HG02973 (cell line): ENCODE measurements around the gene SP1.
"Not testable (repeated sequence)": the region's sequence is repeated elsewhere in the genome, so short reads cannot be mapped to it uniquely, and the experiment has no call there.

Experiments used
- ATAC-seq: cut with Tn5 transposase; IDR thresholded peaks from one replicate; pipeline ENCODE4 v1.9.1; 2021; ENCODE audit warnings: moderate library complexity; ENCODE audit not compliant: unreplicated experiment

The SP1 gene

GRCh38 chr12:53410951-53411350 is 31.0 kb downstream of the SP1 start:
- ATAC-seq, result no peak

- ATAC-seq, result no peak
These were observed 33.7 kb downstream of the SP1 start for GRCh38 chr12:53413485-53414204.

GRCh38 chr12:53414756-53415417 is 34.9 kb downstream of the SP1 start:
- ATAC-seq, result no peak

DNA sequence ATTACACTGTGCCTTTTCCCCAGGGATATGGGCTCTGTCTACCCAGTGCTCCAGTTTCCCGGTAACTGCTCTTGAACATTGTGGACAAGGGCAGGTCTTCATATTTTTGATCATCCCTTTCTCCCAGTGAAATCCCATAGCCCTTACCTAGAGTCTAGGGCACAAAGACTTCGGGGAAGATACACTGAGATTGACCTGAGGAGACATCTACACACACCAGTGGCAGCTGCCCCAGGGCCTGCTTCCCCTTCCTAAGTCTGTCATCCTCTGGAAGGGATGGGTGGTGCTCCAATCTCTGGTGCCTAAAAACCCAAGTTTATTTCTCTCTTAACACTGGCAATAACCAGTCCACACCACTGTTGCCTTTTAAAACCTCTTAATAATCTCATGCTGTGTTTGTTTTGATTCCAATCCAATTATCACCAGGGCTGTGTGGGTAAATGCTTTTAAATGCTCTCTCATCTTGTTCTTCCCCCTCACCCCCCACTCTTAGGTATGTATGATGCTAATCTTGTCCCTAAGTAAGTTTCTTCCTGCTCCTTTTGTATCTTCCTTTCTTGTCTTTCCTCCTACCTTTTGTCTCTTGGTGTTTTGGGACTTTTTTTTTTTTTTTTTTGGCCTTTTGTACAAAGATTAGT is 35.9 kb downstream of the SP1 start:
- not testable (repeated sequence) for ATAC-seq

DNA sequence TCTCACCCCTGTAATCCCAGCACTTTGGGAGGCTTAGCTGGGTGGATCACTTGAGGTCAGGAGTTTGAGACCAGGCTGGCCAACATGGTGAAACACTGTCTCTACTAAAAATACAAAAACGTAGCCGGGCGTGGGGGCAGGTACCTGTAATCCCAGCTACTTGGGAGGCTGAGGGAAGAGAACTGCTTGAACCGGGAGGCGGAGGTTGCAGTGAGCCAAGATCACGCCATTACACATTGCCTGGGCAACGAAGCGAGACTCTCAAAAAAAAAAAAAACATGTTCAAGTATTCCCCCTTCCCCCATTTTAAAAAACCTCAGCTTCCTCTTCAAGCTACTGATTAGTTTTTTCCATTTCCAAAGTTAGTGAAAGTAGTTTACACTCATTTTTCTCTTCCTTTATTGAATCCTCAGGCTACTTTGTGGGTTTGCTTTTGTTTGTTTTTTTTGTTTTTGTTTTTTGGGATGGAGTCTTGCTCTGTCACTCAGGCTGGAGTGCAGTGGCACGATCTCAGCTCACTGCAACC is 37.4 kb downstream of the SP1 start:
- ATAC-seq, result not testable (repeated sequence)

DNA sequence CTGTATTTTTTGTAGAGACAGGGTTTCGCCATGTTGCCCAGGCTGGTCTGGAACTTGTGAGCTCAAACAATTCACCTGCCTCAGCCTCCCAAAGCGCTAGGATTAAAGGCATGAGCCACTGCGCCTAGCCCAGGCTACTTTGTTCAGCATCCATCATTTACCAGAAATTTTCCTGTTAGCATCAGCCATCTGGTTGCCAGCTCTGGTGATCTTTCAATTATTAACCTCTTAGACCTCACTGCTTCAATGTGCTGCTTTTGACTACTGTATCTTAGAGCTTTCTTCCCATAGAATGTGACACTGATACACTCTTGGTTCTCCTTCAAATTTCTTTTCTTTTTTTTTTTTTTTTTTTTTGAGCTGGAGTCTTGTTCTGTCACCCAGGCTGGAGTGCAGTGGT is 38.2 kb downstream of the SP1 start:
- no peak for ATAC-seq

DNA sequence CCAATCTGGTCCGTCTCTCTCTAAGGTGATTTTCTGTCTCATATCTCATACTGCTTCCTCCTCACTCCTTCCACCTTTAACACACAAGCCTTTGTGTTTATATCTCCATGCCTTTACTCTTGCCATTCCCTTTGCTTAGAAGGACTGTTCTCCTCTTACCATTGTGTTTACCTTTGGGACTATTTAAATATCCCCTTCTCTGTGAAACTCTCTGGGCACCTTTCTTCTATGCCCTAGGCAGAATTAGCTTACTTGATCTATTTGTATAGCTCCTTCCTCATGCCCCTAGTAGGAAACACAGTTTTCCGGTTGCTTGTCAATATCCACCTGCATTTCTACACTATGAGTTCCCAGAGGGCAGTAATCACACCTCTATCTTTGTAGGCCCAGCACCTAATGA is 39.8 kb downstream of the SP1 start:
- no peak for ATAC-seq

- ATAC-seq, result not testable (repeated sequence)
These were observed 42.3 kb downstream of the SP1 start for GRCh38 chr12:53422247-53422646.

- ATAC-seq, result no peak
These were observed 43.6 kb downstream of the SP1 start, which contains the start of gene AMHR2 for GRCh38 chr12:53423597-53423996. AMHR2 (plus strand) TSS chr12:53423855; CDS start chr12:53423935, 80 bp downstream.

- no peak for ATAC-seq
These were observed 44.9 kb downstream of the SP1 start for GRCh38 chr12:53424626-53425514.

DNA sequence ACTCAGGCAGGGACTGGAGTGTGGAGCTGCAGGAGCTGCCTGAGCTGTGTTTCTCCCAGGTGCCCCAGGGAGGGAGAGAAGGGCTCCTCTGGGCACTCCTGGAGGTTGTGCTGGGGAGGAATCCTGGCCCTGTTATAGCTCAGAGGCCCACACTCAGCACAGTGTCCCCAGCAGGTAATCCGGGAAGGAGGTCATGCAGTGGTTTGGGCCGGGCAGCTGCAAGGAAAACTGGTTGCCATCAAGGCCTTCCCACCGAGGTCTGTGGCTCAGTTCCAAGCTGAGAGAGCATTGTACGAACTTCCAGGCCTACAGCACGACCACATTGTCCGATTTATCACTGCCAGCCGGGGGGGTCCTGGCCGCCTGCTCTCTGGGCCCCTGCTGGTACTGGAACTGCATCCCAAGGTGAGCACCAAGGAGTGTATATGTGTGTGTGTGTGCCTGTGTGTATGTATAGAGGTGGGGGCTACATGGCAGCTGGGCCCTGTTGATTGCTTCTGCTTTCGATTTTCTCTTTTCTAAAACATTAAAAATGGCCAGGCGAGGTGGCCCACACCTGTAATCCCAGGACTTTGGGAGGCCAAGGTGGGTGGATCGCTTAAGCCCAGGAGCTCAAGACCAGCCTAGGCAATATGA is 45.7 kb downstream of the SP1 start:
- no peak for ATAC-seq

GRCh38 chr12:53427905-53428594 is 48.1 kb downstream of the SP1 start:
- no peak for ATAC-seq

GRCh38 chr12:53428741-53429140 is 48.8 kb downstream of the SP1 start:
- ATAC-seq, result no peak

- ATAC-seq, result no peak
These were observed 50.1 kb downstream of the SP1 start for GRCh38 chr12:53430116-53430515.

DNA sequence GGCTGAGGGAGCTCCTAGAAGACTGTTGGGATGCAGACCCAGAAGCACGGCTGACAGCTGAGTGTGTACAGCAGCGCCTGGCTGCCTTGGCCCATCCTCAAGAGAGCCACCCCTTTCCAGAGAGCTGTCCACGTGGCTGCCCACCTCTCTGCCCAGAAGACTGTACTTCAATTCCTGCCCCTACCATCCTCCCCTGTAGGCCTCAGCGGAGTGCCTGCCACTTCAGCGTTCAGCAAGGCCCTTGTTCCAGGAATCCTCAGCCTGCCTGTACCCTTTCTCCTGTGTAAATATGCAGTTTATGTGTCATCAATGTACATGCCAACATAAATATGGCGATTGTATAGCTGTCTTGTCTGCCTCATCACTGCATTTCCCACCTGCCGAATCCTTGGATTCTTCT is 51.2 kb downstream of the SP1 start:
- no peak for ATAC-seq

DNA sequence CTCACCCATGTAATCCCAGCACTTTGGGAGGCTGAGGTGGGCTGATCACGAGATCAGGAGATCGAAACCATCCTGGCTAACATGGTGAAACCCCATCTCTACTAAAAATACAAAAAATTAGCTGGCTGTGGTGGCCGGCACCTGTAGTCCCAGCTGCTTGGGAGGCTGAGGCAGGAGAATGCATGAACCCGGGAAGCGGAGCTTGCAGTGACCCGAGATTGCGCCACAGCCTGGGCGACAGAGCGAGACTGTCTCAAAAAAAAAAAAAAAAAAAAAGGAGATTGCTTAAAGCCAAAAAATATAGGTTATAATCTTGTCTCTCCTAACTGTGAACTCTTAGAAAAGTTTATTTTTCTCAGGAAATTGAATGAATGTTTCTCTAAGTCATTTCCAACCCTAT is 55.4 kb downstream of the SP1 start:
- not testable (repeated sequence) for ATAC-seq

GRCh38 chr12:53439582-53439981 is 59.6 kb downstream of the SP1 start:
- ATAC-seq, result not testable (repeated sequence)

DNA sequence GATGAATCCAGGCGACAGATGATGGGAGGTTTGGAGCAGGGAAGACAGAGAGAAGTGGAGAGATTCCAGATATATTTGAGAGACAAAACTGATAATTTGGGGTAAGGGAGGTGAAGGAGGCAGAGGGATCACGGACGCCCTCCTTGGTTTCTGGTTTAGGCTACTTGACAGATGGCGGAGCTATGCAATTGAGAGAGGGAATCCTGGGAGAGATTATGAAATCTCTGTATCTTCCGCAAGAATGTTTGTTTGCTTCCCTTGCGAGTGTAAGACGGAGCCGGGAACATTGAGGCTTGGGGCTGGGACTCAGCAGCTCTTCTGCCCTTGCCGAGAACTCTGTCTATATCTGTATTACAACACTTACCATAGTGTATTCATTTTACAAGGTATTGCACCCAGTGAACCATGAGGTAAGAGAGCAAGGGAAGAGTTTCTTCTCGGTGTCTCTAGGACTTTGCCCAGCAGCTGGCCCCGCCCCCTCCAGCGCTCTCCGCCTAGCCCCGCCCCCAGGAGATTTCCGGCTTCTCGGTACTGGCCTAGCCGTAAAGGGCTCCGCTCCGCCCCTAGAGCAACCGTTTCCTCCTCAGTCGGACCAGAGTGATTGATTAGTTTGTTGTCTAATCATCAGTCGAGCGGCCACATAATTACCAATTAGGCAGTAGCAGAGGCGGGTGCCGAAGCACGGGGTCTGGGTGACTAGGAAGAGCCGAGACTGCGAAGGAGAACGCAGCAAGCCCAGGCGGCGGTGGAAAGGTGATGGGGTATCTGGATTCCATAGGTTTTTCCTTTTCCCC is 61.3 kb downstream of the SP1 start, which contains the start of gene PRR13:
TSS of gene PRR13 (plus strand) at position 695 of the 794 bp plus-strand sequence. CDS start 981 bp downstream, outside the sequence.
- peak; percentile 98 for ATAC-seq

GRCh38 chr12:53443955-53444354 is 64.0 kb downstream of the SP1 start:
- ATAC-seq, result no peak
